CD14-positive monocyte (primary cell): ENCODE results near the gene CDC42BPG. TPM values are rescaled to one million over a fixed set of nuclear protein-coding genes. Genes with fewer than 3 reads are reported as not detected.

Experiments used
- DNase-seq, 3 donors: peaks; one replicate each; pipeline ENCODE4 v3.0.0-alpha.2; 2011 to 2022
- H2AFZ ChIP-seq: 2 replicates; pipeline ENCODE4 v1.6.0; 2012; ENCODE audit warnings: mild to moderate bottlenecking, low read depth, low read length, inconsistent platforms; ENCODE audit not compliant: insufficient read depth, poor library complexity, severe bottlenecking
- H3K27ac ChIP-seq, 2 donors: 1 replicate in 1 of 2; 2 replicates in 1 of 2; pipeline ENCODE4 v1.5.1; 2012 to 2013; ENCODE audit warnings: low read length in 2 of 2, control low read depth in 1 of 2, inconsistent platforms in 1 of 2, low read depth in 1 of 2, mild to moderate bottlenecking in 1 of 2
- H3K27me3 ChIP-seq, 2 donors: one replicate each; pipeline versions ENCODE4 v1.6.0 to v1.6.1; 2011 to 2013; ENCODE audit warnings: low read length in 2 of 2; ENCODE audit not compliant: control insufficient read depth in 2 of 2, insufficient read depth in 2 of 2
- H3K36me3 ChIP-seq, 2 donors: replicated peaks in 1 of 2; 1 replicate in 1 of 2; 2 replicates in 1 of 2; pipeline versions ENCODE4 v1.5.1 to v1.6.1; 2012 to 2013; ENCODE audit warnings: low read length in 2 of 2, control low read depth in 1 of 2, inconsistent platforms in 1 of 2, mild to moderate bottlenecking in 1 of 2; ENCODE audit not compliant: insufficient read depth in 2 of 2, control insufficient read depth in 1 of 2
- H3K4me1 ChIP-seq, 2 donors: 1 replicate in 1 of 2; 2 replicates in 1 of 2; pipeline versions ENCODE4 v1.5.1 to v1.6.1; 2012 to 2013; ENCODE audit warnings: low read length in 2 of 2, control low read depth in 1 of 2, inconsistent platforms in 1 of 2, mild to moderate bottlenecking in 1 of 2, moderate library complexity in 1 of 2; ENCODE audit not compliant: insufficient read depth in 2 of 2, control insufficient read depth in 1 of 2
- H3K4me2 ChIP-seq: replicated peaks from 2 replicates; pipeline ENCODE3; 2012; ENCODE audit warnings: low read length, moderate library complexity, mild to moderate bottlenecking; ENCODE audit not compliant: poor library complexity, severe bottlenecking; ENCODE audit errors: extremely low read depth
- H3K4me3 ChIP-seq, 3 experiments: fragments of 200-600 bp in 1 of 3; sonication (generic) in 1 of 3; replicated peaks in 1 of 3; 1 replicate in 2 of 3; 2 replicates in 1 of 3; pipeline ENCODE4 v1.5.1; 2011 to 2013; ENCODE audit warnings: low read length in 3 of 3, mild to moderate bottlenecking in 3 of 3, control low read depth in 2 of 3, low read depth in 2 of 3, inconsistent platforms in 1 of 3, moderate library complexity in 1 of 3
- H3K79me2 ChIP-seq: 2 replicates; pipeline ENCODE4 v1.6.0; 2012; ENCODE audit warnings: mild to moderate bottlenecking, control low read depth, inconsistent platforms, low read length, moderate library complexity; ENCODE audit not compliant: insufficient read depth
- H3K9ac ChIP-seq: 2 replicates; pipeline ENCODE4 v1.6.0; 2017; ENCODE audit warnings: low read length, mild to moderate bottlenecking; ENCODE audit not compliant: insufficient read depth, poor library complexity, severe bottlenecking
- H3K9me3 ChIP-seq, 2 donors: replicated peaks in 1 of 2; 1 replicate in 1 of 2; 2 replicates in 1 of 2; pipeline versions ENCODE4 v1.5.1 to v1.6.1; 2012 to 2013; ENCODE audit warnings: low read length in 2 of 2, control low read depth in 1 of 2; ENCODE audit not compliant: control insufficient read depth in 1 of 2, insufficient read depth in 1 of 2
- H4K20me1 ChIP-seq: 2 replicates; pipeline ENCODE4 v1.6.0; 2012; ENCODE audit warnings: mild to moderate bottlenecking, low read length, control low read depth, moderate library complexity; ENCODE audit not compliant: insufficient read depth
- H3K27ac Mint-ChIP-seq, 7 donors: one replicate each; pipeline ENCODE4 v1.8.0; 2020; ENCODE audit warnings: mild to moderate bottlenecking in 7 of 7, mixed read lengths in 7 of 7, moderate library complexity in 6 of 7, inconsistent platforms in 2 of 7
- H3K27me3 Mint-ChIP-seq, 3 donors: one replicate each; pipeline ENCODE4 v1.8.0; 2021 to 2022; ENCODE audit warnings: low read depth in 3 of 3, mild to moderate bottlenecking in 3 of 3, mixed read lengths in 3 of 3, moderate library complexity in 3 of 3, inconsistent platforms in 1 of 3
- H3K36me3 Mint-ChIP-seq, 2 donors: one replicate each; pipeline ENCODE4 v1.8.0; 2020; ENCODE audit warnings: mixed read lengths in 2 of 2, inconsistent platforms in 1 of 2, mild to moderate bottlenecking in 1 of 2
- H3K4me1 Mint-ChIP-seq: one replicate; pipeline ENCODE4 v1.8.0; 2020; ENCODE audit warnings: mild to moderate bottlenecking, mixed read lengths
- H3K4me3 Mint-ChIP-seq, 2 donors: one replicate each; pipeline ENCODE4 v1.8.0; 2020; ENCODE audit warnings: mild to moderate bottlenecking in 2 of 2, mixed read lengths in 2 of 2, moderate library complexity in 1 of 2
- H3K9me3 Mint-ChIP-seq, 7 donors: one replicate each; pipeline ENCODE4 v1.8.0; 2020 to 2022; ENCODE audit warnings: mixed read lengths in 7 of 7, mild to moderate bottlenecking in 6 of 7, moderate library complexity in 6 of 7, inconsistent platforms in 2 of 7
- WGBS: methylation state at CpG from one replicate; pipeline ENCODE4 v1.1.5; 2013; ENCODE audit warnings: missing lambda C conversion rate; ENCODE audit not compliant: insufficient coverage; 5-methylcytosine and 5-hydroxymethylcytosine counted together
- intact Hi-C, 2 donors: fragments of 100-400 bp; cut with micrococcal nuclease; formaldehyde crosslinking; loops; one replicate each; pipeline versions ENCODE4 v1.15.0 to v1.15.1; 2023
- polyA plus RNA-seq, 3 donors: library from polyadenylated mRNA; depleted of rRNA in 1 of 3; unstranded in 2 of 3; stranded (reverse) in 1 of 3; fragments of 300-500 nt in 2 of 3; fragments of >200 nt in 1 of 3; fragmentation: Illumina TruSeq in 2 of 3; gene quantifications; 1 replicate in 2 of 3; 2 replicates in 1 of 3; pipeline ENCODE4 v1.2.3, GENCODE V29; 2012 to 2021
- TF ChIP-seq, protein P1 (sequence below): fragments of 200-600 bp; IDR thresholded peaks from one replicate; pipeline ENCODE4 v1.8.0; 2022; ENCODE audit warnings: antibody characterized with exemption, mild to moderate bottlenecking

CDC42BPG gene
- polyA plus RNA-seq, 3 donors = 0.23 TPM; not detected in 2

GRCh38 chr11:64774144-64774543, 70.3 kb downstream of the CDC42BPG start:
- Mint-ChIP-seq H3K27ac (peak overlapping the region in 2 of 7 donors; percentile 43 to 73), H3K27me3 (no peaks in the 10 kb centered on the region), H3K36me3 (peaks cover 80 to 83% of the 10 kb centered on the region in 2 donors), H3K9me3 (no peaks in the 10 kb centered on the region), H3K4me3 (no peak overlapping the region), H3K4me1 (peaks cover 51% of the 10 kb centered on the region)
- Histone ChIP-seq H4K20me1 (peaks cover 83% of the 10 kb centered on the region), H3K9me3 (no peaks in the 10 kb centered on the region), H2AFZ (no peak overlapping the region), H3K79me2 (peaks cover 83% of the 10 kb centered on the region), H3K4me1 (peaks cover 38 to 47% of the 10 kb centered on the region in 2 donors), H3K36me3 (peaks cover 66 to 72% of the 10 kb centered on the region in 2 donors), H3K9ac (no peak overlapping the region), H3K4me3 (no peak overlapping the region), H3K27me3 (no peaks in the 10 kb centered on the region), H3K4me2 (no peak overlapping the region), H3K27ac (no peak overlapping the region)
- no peak for DNase-seq
- TF ChIP-seq, protein P1, sequence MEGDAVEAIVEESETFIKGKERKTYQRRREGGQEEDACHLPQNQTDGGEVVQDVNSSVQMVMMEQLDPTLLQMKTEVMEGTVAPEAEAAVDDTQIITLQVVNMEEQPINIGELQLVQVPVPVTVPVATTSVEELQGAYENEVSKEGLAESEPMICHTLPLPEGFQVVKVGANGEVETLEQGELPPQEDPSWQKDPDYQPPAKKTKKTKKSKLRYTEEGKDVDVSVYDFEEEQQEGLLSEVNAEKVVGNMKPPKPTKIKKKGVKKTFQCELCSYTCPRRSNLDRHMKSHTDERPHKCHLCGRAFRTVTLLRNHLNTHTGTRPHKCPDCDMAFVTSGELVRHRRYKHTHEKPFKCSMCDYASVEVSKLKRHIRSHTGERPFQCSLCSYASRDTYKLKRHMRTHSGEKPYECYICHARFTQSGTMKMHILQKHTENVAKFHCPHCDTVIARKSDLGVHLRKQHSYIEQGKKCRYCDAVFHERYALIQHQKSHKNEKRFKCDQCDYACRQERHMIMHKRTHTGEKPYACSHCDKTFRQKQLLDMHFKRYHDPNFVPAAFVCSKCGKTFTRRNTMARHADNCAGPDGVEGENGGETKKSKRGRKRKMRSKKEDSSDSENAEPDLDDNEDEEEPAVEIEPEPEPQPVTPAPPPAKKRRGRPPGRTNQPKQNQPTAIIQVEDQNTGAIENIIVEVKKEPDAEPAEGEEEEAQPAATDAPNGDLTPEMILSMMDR = no peak
- 92% methylated on average over 3 of the region's 5 CpGs for WGBS
- intact Hi-C loops = no loop called here

Other genes starting within 250 kb of the CDC42BPG start
- gene NRXN2, start 121.5 kb downstream of the CDC42BPG start, polyA plus RNA-seq = under 1 TPM in 1 of 3 donors, not detected in 2; 0.07 TPM
- gene RASGRP2, start 100.5 kb downstream of the CDC42BPG start, polyA plus RNA-seq = 100 to 1,000 TPM in 1 of 3 donors, 10 to 100 TPM in 2; 67.6 to 242 (median 68.8) TPM
- 1 to 10 TPM in 1 of 3 donors, under 1 TPM in 1, not detected in 1; 0.05 to 1.8 TPM for gene PYGM, start 84.7 kb downstream of the CDC42BPG start, polyA plus RNA-seq
- 100 to 1,000 TPM in 1 of 3 donors, 10 to 100 TPM in 2; 31.6 to 302 (median 47.7) TPM for gene SF1, start 66.1 kb downstream of the CDC42BPG start, polyA plus RNA-seq
- 10 to 100 TPM in 2 of 3 donors, 1 to 10 TPM in 1; 9.9 to 38.0 (median 12.6) TPM for gene MAP4K2, start 41.4 kb downstream of the CDC42BPG start, polyA plus RNA-seq
- gene MEN1, start 34.1 kb downstream of the CDC42BPG start, polyA plus RNA-seq = 10 to 100 TPM in 2 of 3 donors, 1 to 10 TPM in 1; 9.4 to 26.2 (median 10.0) TPM
- gene EHD1, start 34.0 kb upstream of the CDC42BPG start, polyA plus RNA-seq = 100 to 1,000 TPM in 1 of 3 donors, 10 to 100 TPM in 2; 30.3 to 212 (median 48.4) TPM
- gene ATG2A, start 72.6 kb upstream of the CDC42BPG start, polyA plus RNA-seq = 10 to 100 TPM in 1 of 3 donors, 1 to 10 TPM in 2; 2.6 to 24.9 (median 4.0) TPM
- 10 to 100 TPM in 1 of 3 donors, 1 to 10 TPM in 2; 9.0 to 26.7 (median 9.4) TPM for gene PPP2R5B, start 80.0 kb upstream of the CDC42BPG start, polyA plus RNA-seq
- not detected for gene GPHA2, start 91.2 kb upstream of the CDC42BPG start, polyA plus RNA-seq
- not detected for gene MAJIN, start 127.5 kb upstream of the CDC42BPG start, polyA plus RNA-seq
- 1 to 10 TPM in 2 of 3 donors, under 1 TPM in 1; 0.97 to 1.7 (median 1.1) TPM for gene BATF2, start 152.3 kb upstream of the CDC42BPG start, polyA plus RNA-seq
- gene ARL2, start 169.5 kb upstream of the CDC42BPG start, polyA plus RNA-seq = 10 to 100 TPM; 34.3 to 40.4 (median 34.4) TPM
- gene SNX15, start 182.8 kb upstream of the CDC42BPG start, polyA plus RNA-seq = 10 to 100 TPM; 16.2 to 26.7 (median 17.8) TPM
- 10 to 100 TPM in 1 of 3 donors, 1 to 10 TPM in 2; 4.4 to 14.1 (median 6.7) TPM for gene SAC3D1, start 196.6 kb upstream of the CDC42BPG start, polyA plus RNA-seq
- 10 to 100 TPM; 11.1 to 20.1 (median 20.1) TPM for gene NAALADL1, start 213.9 kb upstream of the CDC42BPG start, polyA plus RNA-seq
- under 1 TPM in 2 of 3 donors, not detected in 1; 0.20 to 0.28 TPM for gene CDCA5, start 239.4 kb upstream of the CDC42BPG start, polyA plus RNA-seq
- gene ZFPL1, start 239.6 kb upstream of the CDC42BPG start, polyA plus RNA-seq = 10 to 100 TPM; 25.1 to 41.1 (median 27.2) TPM